ENCODE results near the gene KIF16B. TPM values are rescaled to one million over a fixed set of nuclear protein-coding genes. Genes with fewer than 3 reads are reported as not detected.

KIF16B gene
- total and polyA plus RNA-seq, 2 experiments from 2014 or later = 9.3 to 21.8 TPM

GRCh38 chr20:16560216-16560615, 13.0 kb downstream of the KIF16B start:
- Histone ChIP-seq H3K27ac (no peak overlapping the region), H3K4me2 (no peak overlapping the region), H3K9me3 (ENCODE audit: low read depth) (no peaks in the 10 kb centered on the region), H2AFZ (no peak overlapping the region), H3K4me1 (ENCODE audit: insufficient read depth) (peaks cover 4% of the 10 kb centered on the region), H3K4me3 (no peak overlapping the region), H3K36me3 (replicated peaks; ENCODE audit: insufficient read depth, low read depth) (no peaks in the 10 kb centered on the region), H3K27me3 (no peaks in the 10 kb centered on the region), H4K20me1 (ENCODE audit: insufficient read depth, poor library complexity, severe bottlenecking) (no peaks in the 10 kb centered on the region), H3K9me2 (replicated peaks; ENCODE audit: insufficient read depth) (no peaks in the 10 kb centered on the region), H3K79me2 (peaks cover 90% of the 10 kb centered on the region)
- 100% methylated on average over 2 of the region's 2 CpGs for WGBS (ENCODE audit: low lambda C conversion rate, missing lambda C conversion rate)
- DNase-seq (ENCODE audit: low spot score) = no peak
- no peak for TF ChIP-seq CTCF (IDR thresholded peaks at IDR 0.05; ENCODE audit: poor library complexity)
- no peak for TF ChIP-seq EZH2phosphoT487 (IDR thresholded peaks at IDR 0.05; ENCODE audit: low read depth, severe bottlenecking, unreplicated experiment)
- no peak for TF ChIP-seq EZH2 (IDR thresholded peaks at IDR 0.05; ENCODE audit: borderline replicate concordance)

GRCh38 chr20:16556301-16556700, 16.9 kb downstream of the KIF16B start:
- no peak overlapping the region for H2AFZ ChIP-seq
- DNase-seq (ENCODE audit: low spot score) = no peak
- no peak overlapping the region for H3K4me2 ChIP-seq

GRCh38 chr20:16555754-16556153, 17.5 kb downstream of the KIF16B start:
- Histone ChIP-seq H3K9me3 (ENCODE audit: low read depth) (no peaks in the 10 kb centered on the region), H3K4me1 (ENCODE audit: insufficient read depth) (no peaks in the 10 kb centered on the region), H3K4me3 (no peak overlapping the region), H3K9me2 (replicated peaks; ENCODE audit: insufficient read depth) (no peaks in the 10 kb centered on the region), H2AFZ (no peak overlapping the region), H3K27ac (no peak overlapping the region), H3K4me2 (no peak overlapping the region), H3K79me2 (peaks cover 81% of the 10 kb centered on the region), H4K20me1 (ENCODE audit: insufficient read depth, poor library complexity, severe bottlenecking) (no peaks in the 10 kb centered on the region), H3K36me3 (replicated peaks; ENCODE audit: insufficient read depth, low read depth) (no peaks in the 10 kb centered on the region), H3K27me3 (no peaks in the 10 kb centered on the region)
- TF ChIP-seq EZH2phosphoT487 (IDR thresholded peaks at IDR 0.05; ENCODE audit: low read depth, severe bottlenecking, unreplicated experiment) (no peak), CTCF (IDR thresholded peaks at IDR 0.05; ENCODE audit: poor library complexity) (no peak), EZH2 (IDR thresholded peaks at IDR 0.05; ENCODE audit: borderline replicate concordance) (no peak)
- no peak for DNase-seq (ENCODE audit: low spot score)

More at GRCh38 chr20:16556301-16556700, 16.9 kb downstream of the KIF16B start:
- Histone ChIP-seq H3K9me2 (replicated peaks; ENCODE audit: insufficient read depth) (no peaks in the 10 kb centered on the region), H3K27ac (no peak overlapping the region), H3K4me1 (ENCODE audit: insufficient read depth) (no peaks in the 10 kb centered on the region), H3K4me3 (no peak overlapping the region), H4K20me1 (ENCODE audit: insufficient read depth, poor library complexity, severe bottlenecking) (no peaks in the 10 kb centered on the region), H3K36me3 (replicated peaks; ENCODE audit: insufficient read depth, low read depth) (no peaks in the 10 kb centered on the region), H3K9me3 (ENCODE audit: low read depth) (no peaks in the 10 kb centered on the region), H3K27me3 (no peaks in the 10 kb centered on the region), H3K79me2 (peaks cover 85% of the 10 kb centered on the region)
- 96% methylated on average over 5 of the region's 5 CpGs for WGBS (ENCODE audit: low lambda C conversion rate, missing lambda C conversion rate)
- TF ChIP-seq EZH2phosphoT487 (IDR thresholded peaks at IDR 0.05; ENCODE audit: low read depth, severe bottlenecking, unreplicated experiment) (no peak), CTCF (IDR thresholded peaks at IDR 0.05; ENCODE audit: poor library complexity) (no peak), EZH2 (IDR thresholded peaks at IDR 0.05; ENCODE audit: borderline replicate concordance) (no peak)

Measured in hepatocyte (in vitro differentiated cells).